Progenitor cell of endocrine pancreas (in vitro differentiated cells): Measurements from ENCODE around the gene TTBK2. TPM values are rescaled to one million over a fixed set of nuclear protein-coding genes. Genes with fewer than 3 reads are reported as not detected.

ENCODE experiments used
- DNase-seq: peaks from one replicate; pipeline ENCODE4 v3.0.0; 2021; ENCODE audit warnings: low spot score; ENCODE audit not compliant: unreplicated experiment
- H3K27ac Mint-ChIP-seq: 2 replicates; pipeline ENCODE4 v1.8.0; 2021; ENCODE audit warnings: mild to moderate bottlenecking, moderate library complexity, mixed read lengths
- H3K27me3 Mint-ChIP-seq: 2 replicates; pipeline ENCODE4 v1.8.0; 2021; ENCODE audit warnings: mixed read lengths
- H3K36me3 Mint-ChIP-seq: 2 replicates; pipeline ENCODE4 v1.8.0; 2022; ENCODE audit warnings: mixed read lengths; ENCODE audit not compliant: insufficient read depth
- H3K4me1 Mint-ChIP-seq: 2 replicates; pipeline ENCODE4 v1.8.0; 2021; ENCODE audit warnings: low read depth, mixed read lengths
- H3K4me3 Mint-ChIP-seq: 2 replicates; pipeline ENCODE4 v1.8.0; 2021; ENCODE audit warnings: low read depth, mild to moderate bottlenecking, moderate library complexity, mixed read lengths
- H3K9me3 Mint-ChIP-seq: 2 replicates; pipeline ENCODE4 v1.8.0; 2021; ENCODE audit warnings: low read depth, mixed read lengths
- total RNA-seq: library from RNA; stranded (reverse); gene quantifications from 2 replicates; pipeline ENCODE4 v1.2.1, GENCODE V29; 2021
- TF ChIP-seq, protein P1 (sequence below): fragments of 200-600 bp; sonication (generic); IDR thresholded peaks from one replicate; pipeline ENCODE4 v1.5.0; 2021; ENCODE audit warnings: antibody characterized with exemption, mild to moderate bottlenecking; ENCODE audit not compliant: unreplicated experiment

Gene TTBK2
- total RNA-seq, 1 donor from 2014 or later = 19.5 TPM

DNA sequence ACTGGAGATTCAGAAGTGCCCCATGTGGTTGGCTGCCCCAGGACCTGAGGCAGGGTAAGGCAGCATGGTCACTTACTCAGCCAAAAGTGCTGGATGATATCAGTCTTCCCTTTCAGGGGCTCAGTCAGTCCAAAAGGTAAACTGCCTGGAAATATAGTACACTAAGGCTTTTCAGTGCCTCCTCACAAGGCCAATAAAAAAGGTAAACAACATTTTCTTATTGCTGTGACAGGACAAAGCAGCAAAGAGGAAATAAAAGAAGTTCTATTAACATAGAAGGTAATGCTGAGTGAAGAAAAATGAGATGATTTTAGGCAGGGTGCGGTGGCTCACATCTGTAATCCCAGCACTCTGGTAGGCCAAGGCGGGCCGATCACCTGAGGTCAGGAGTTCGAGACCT, 117.1 kb downstream of the TTBK2 start:
- no peak overlapping the region for H3K4me3 Mint-ChIP-seq
- no peaks in the 10 kb centered on the region for H3K27me3 Mint-ChIP-seq
- H3K9me3 Mint-ChIP-seq = no peaks in the 10 kb centered on the region
- H3K4me1 Mint-ChIP-seq = peaks cover 3% of the 10 kb centered on the region
- no peak overlapping the region for H3K27ac Mint-ChIP-seq
- DNase-seq = no peak
- peaks cover 10% of the 10 kb centered on the region for H3K36me3 Mint-ChIP-seq
- TF ChIP-seq, protein P1, sequence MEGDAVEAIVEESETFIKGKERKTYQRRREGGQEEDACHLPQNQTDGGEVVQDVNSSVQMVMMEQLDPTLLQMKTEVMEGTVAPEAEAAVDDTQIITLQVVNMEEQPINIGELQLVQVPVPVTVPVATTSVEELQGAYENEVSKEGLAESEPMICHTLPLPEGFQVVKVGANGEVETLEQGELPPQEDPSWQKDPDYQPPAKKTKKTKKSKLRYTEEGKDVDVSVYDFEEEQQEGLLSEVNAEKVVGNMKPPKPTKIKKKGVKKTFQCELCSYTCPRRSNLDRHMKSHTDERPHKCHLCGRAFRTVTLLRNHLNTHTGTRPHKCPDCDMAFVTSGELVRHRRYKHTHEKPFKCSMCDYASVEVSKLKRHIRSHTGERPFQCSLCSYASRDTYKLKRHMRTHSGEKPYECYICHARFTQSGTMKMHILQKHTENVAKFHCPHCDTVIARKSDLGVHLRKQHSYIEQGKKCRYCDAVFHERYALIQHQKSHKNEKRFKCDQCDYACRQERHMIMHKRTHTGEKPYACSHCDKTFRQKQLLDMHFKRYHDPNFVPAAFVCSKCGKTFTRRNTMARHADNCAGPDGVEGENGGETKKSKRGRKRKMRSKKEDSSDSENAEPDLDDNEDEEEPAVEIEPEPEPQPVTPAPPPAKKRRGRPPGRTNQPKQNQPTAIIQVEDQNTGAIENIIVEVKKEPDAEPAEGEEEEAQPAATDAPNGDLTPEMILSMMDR = no peak

DNA sequence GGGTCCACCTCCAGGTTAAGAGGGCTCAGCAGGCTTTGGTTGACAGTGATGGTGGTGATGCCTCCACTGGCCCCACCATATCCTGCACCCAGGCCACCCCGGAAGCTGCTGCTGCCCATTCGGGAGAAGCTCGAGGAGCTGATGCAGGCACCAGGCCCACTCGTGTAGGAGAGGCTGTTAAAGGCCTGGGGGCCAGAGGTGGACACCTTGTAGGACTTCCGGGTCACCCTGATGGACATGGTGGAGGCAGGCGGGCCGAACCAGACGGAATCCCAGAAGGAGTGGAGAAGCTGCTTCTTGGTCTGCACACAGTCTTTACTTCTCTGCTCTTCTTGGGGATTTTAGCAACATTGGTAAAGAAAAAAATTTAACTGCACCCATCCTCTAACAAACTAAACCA, 118.4 kb downstream of the TTBK2 start:
- no peak overlapping the region for H3K4me3 Mint-ChIP-seq
- TF ChIP-seq, protein P1 = no peak
- H3K27ac Mint-ChIP-seq = no peak overlapping the region
- no peaks in the 10 kb centered on the region for H3K27me3 Mint-ChIP-seq
- H3K4me1 Mint-ChIP-seq = peaks cover 3% of the 10 kb centered on the region
- DNase-seq = no peak
- H3K36me3 Mint-ChIP-seq = peaks cover 10% of the 10 kb centered on the region
- no peaks in the 10 kb centered on the region for H3K9me3 Mint-ChIP-seq

- Mint-ChIP-seq H3K27ac (no peak overlapping the region), H3K9me3 (no peaks in the 10 kb centered on the region), H3K4me3 (no peak overlapping the region), H3K4me1 (peaks cover 3% of the 10 kb centered on the region), H3K36me3 (peaks cover 10% of the 10 kb centered on the region), H3K27me3 (no peaks in the 10 kb centered on the region)
- TF ChIP-seq, protein P1 = peak; percentile 9
- DNase-seq = no peak
Observed at GRCh38 chr15:42800731-42801474, 119.7 kb downstream of the TTBK2 start.

- Mint-ChIP-seq H3K4me3 (no peak overlapping the region), H3K4me1 (peaks cover 3% of the 10 kb centered on the region), H3K9me3 (no peaks in the 10 kb centered on the region), H3K27ac (no peak overlapping the region), H3K36me3 (peaks cover 11% of the 10 kb centered on the region), H3K27me3 (no peaks in the 10 kb centered on the region)
- TF ChIP-seq, protein P1 = no peak
- no peak for DNase-seq
Observed at GRCh38 chr15:42798802-42799201, 121.8 kb downstream of the TTBK2 start.

- H3K9me3 Mint-ChIP-seq = no peaks in the 10 kb centered on the region
- TF ChIP-seq, protein P1 = no peak
- no peak overlapping the region for H3K27ac Mint-ChIP-seq
- H3K27me3 Mint-ChIP-seq = no peaks in the 10 kb centered on the region
- no peak for DNase-seq
- peaks cover 3% of the 10 kb centered on the region for H3K4me1 Mint-ChIP-seq
- peaks cover 7% of the 10 kb centered on the region for H3K36me3 Mint-ChIP-seq
- H3K4me3 Mint-ChIP-seq = no peak overlapping the region
Observed at GRCh38 chr15:42796955-42797782, 123.4 kb downstream of the TTBK2 start.
